GM21825 (cell line): Measurements from ENCODE around the gene GIMD1.
"Not testable (repeated sequence)": the region's sequence is repeated elsewhere in the genome, so short reads cannot be mapped to it uniquely, and the experiment has no call there.

ENCODE experiments used
- ATAC-seq: cut with Tn5 transposase; IDR thresholded peaks from one replicate; pipeline ENCODE4 v1.9.1; 2021; ENCODE audit warnings: mild to moderate bottlenecking, moderate library complexity; ENCODE audit not compliant: unreplicated experiment

GIMD1 gene

GRCh38 chr4:106353786-106354185, 14.8 kb downstream of the GIMD1 start:
- ATAC-seq: no peak

- no peak for ATAC-seq
Observed at GRCh38 chr4:106351016-106351415, 17.6 kb downstream of the GIMD1 start.

- ATAC-seq: no peak
Observed at GRCh38 chr4:106347167-106347566, 21.4 kb downstream of the GIMD1 start.

GRCh38 chr4:106344647-106344970, 24.0 kb downstream of the GIMD1 start:
- no peak for ATAC-seq

- no peak for ATAC-seq
Observed at GRCh38 chr4:106343865-106344646, 24.5 kb downstream of the GIMD1 start.

- no peak for ATAC-seq
Observed at GRCh38 chr4:106340774-106341173, 27.8 kb downstream of the GIMD1 start.

GRCh38 chr4:106339431-106339830, 29.1 kb downstream of the GIMD1 start:
- no peak for ATAC-seq

- no peak for ATAC-seq
Observed at GRCh38 chr4:106338671-106339070, 29.9 kb downstream of the GIMD1 start.

- no peak for ATAC-seq
Observed at GRCh38 chr4:106337916-106338315, 30.7 kb downstream of the GIMD1 start.

- no peak for ATAC-seq
Observed at GRCh38 chr4:106336618-106337017, 32.0 kb downstream of the GIMD1 start.

GRCh38 chr4:106334741-106335470, 33.7 kb downstream of the GIMD1 start:
- no peak for ATAC-seq

GRCh38 chr4:106333186-106333585, 35.4 kb downstream of the GIMD1 start:
- ATAC-seq: no peak

GRCh38 chr4:106329041-106329618, 39.4 kb downstream of the GIMD1 start:
- ATAC-seq: peak; percentile 79

- ATAC-seq: no peak
Observed at GRCh38 chr4:106325800-106326199, 42.8 kb downstream of the GIMD1 start.

- no peak for ATAC-seq
Observed at GRCh38 chr4:106323119-106323518, 45.5 kb downstream of the GIMD1 start.

- not testable (repeated sequence) for ATAC-seq
Observed at GRCh38 chr4:106321814-106322213, 46.8 kb downstream of the GIMD1 start.

- not testable (repeated sequence) for ATAC-seq
Observed at GRCh38 chr4:106321168-106321567, 47.4 kb downstream of the GIMD1 start.

- ATAC-seq: no peak
Observed at GRCh38 chr4:106320235-106320634, 48.3 kb downstream of the GIMD1 start.

- no peak for ATAC-seq
Observed at GRCh38 chr4:106318511-106318910, 50.1 kb downstream of the GIMD1 start.

GRCh38 chr4:106317815-106318214, 50.8 kb downstream of the GIMD1 start:
- ATAC-seq: no peak

GRCh38 chr4:106316773-106317409, 51.7 kb downstream of the GIMD1 start:
- ATAC-seq: peak; percentile 0
